GM19438 (cell line): ENCODE measurements around the gene IGFL1.
"Not testable (repeated sequence)": the region's sequence is repeated elsewhere in the genome, so short reads cannot be mapped to it uniquely, and the experiment has no call there.

Source experiments
- ATAC-seq: cut with Tn5 transposase; IDR thresholded peaks from one replicate; pipeline ENCODE4 v1.9.1; 2021; ENCODE audit warnings: low read depth; ENCODE audit not compliant: unreplicated experiment

IGFL1 gene

GRCh38 chr19:46221981-46222610 is 7.4 kb upstream of the IGFL1 start:
- ATAC-seq, result no peak

- not testable (repeated sequence) for ATAC-seq
These were observed 5.8 kb upstream of the IGFL1 start for GRCh38 chr19:46223787-46224186.

GRCh38 chr19:46224773-46225172 is 4.8 kb upstream of the IGFL1 start:
- ATAC-seq, result no peak

- ATAC-seq, result no peak
These were observed 4.0 kb upstream of the IGFL1 start for GRCh38 chr19:46225558-46226004.

- no peak for ATAC-seq
These were observed 3.0 kb upstream of the IGFL1 start for GRCh38 chr19:46226438-46226973.

- ATAC-seq, result no peak
These were observed 2.5 kb downstream of the IGFL1 start for GRCh38 chr19:46232029-46232428.

- ATAC-seq, result no peak
These were observed 2.9 kb downstream of the IGFL1 start for GRCh38 chr19:46232468-46232867.

- ATAC-seq, result no peak
These were observed 3.5 kb downstream of the IGFL1 start for GRCh38 chr19:46232938-46233621.

GRCh38 chr19:46233871-46234270 is 4.3 kb downstream of the IGFL1 start:
- not testable (repeated sequence) for ATAC-seq

- ATAC-seq, result not testable (repeated sequence)
These were observed 8.6 kb downstream of the IGFL1 start for GRCh38 chr19:46238141-46238540.

GRCh38 chr19:46239193-46240024 is 9.9 kb downstream of the IGFL1 start:
- ATAC-seq, result no peak

- ATAC-seq, result no peak
These were observed 11.2 kb downstream of the IGFL1 start for GRCh38 chr19:46240693-46241092.

GRCh38 chr19:46241626-46242025 is 12.1 kb downstream of the IGFL1 start:
- no peak for ATAC-seq

- ATAC-seq, result not testable (repeated sequence)
These were observed 13.6 kb downstream of the IGFL1 start for GRCh38 chr19:46243081-46243654.

GRCh38 chr19:46250076-46250735 is 20.7 kb downstream of the IGFL1 start:
- no peak for ATAC-seq

GRCh38 chr19:46251416-46251815 is 21.9 kb downstream of the IGFL1 start:
- no peak for ATAC-seq

- no peak for ATAC-seq
These were observed 25.2 kb downstream of the IGFL1 start for GRCh38 chr19:46254776-46255175.

- no peak for ATAC-seq
These were observed 27.3 kb downstream of the IGFL1 start for GRCh38 chr19:46256855-46257254.

GRCh38 chr19:46261501-46261900 is 32.0 kb downstream of the IGFL1 start:
- not testable (repeated sequence) for ATAC-seq

- ATAC-seq, result not testable (repeated sequence)
These were observed 33.2 kb downstream of the IGFL1 start for GRCh38 chr19:46262684-46263296.
